Kidney (tissue), 14 donors: ENCODE results near the gene ASB3. TPM values are rescaled to one million over a fixed set of nuclear protein-coding genes. Genes with fewer than 3 reads are reported as not detected.

Source experiments
- DNase-seq, 5 donors: peaks; one replicate each; pipeline ENCODE4 v3.0.0-alpha.2; 2013 to 2020
- FAIRE-seq: peaks from 2 replicates; lab custom pipeline; 2012; peaks lifted over from hg19 to GRCh38; lab: Jason Lieb, UNC
- H3K27ac ChIP-seq, 2 donors: one replicate each; pipeline ENCODE4 v1.7.0; 2013; ENCODE audit warnings: low read depth in 2 of 2, low read length in 2 of 2, inconsistent platforms in 1 of 2
- H3K27me3 ChIP-seq: one replicate; pipeline ENCODE4 v1.7.1; 2013; ENCODE audit warnings: low read length, inconsistent platforms; ENCODE audit not compliant: control insufficient read depth, insufficient read depth
- H3K36me3 ChIP-seq, 3 donors: one replicate each; pipeline versions ENCODE4 v1.7.0 to v1.7.1; 2013; ENCODE audit warnings: low read length in 3 of 3, control low read depth in 1 of 3, inconsistent platforms in 1 of 3; ENCODE audit not compliant: insufficient read depth in 3 of 3, control insufficient read depth in 2 of 3
- H3K4me1 ChIP-seq, 3 donors: one replicate each; pipeline versions ENCODE4 v1.7.0 to v1.7.1; 2013; ENCODE audit warnings: low read length in 3 of 3, inconsistent platforms in 1 of 3, low read depth in 1 of 3; ENCODE audit not compliant: control insufficient read depth in 2 of 3, insufficient read depth in 2 of 3
- H3K4me3 ChIP-seq, 3 donors: one replicate each; pipeline versions ENCODE4 v1.7.0 to v1.8.1; 2013; ENCODE audit warnings: low read length in 3 of 3, control low read depth in 1 of 3, inconsistent platforms in 1 of 3
- H3K9ac ChIP-seq, 3 donors: one replicate each; pipeline versions ENCODE4 v1.7.0 to v1.7.1; 2013; ENCODE audit warnings: low read length in 3 of 3, control low read depth in 1 of 3, inconsistent platforms in 1 of 3
- H3K9me3 ChIP-seq, 3 donors: one replicate each; pipeline versions ENCODE4 v1.7.0 to v1.7.1; 2013; ENCODE audit warnings: low read length in 3 of 3, control low read depth in 1 of 3, inconsistent platforms in 1 of 3; ENCODE audit not compliant: control insufficient read depth in 2 of 3, insufficient read depth in 1 of 3
- CTCF ChIP-seq: IDR thresholded peaks from 3 replicates; pipeline ENCODE4 v1.5.1; 2012; ENCODE audit warnings: mild to moderate bottlenecking, moderate library complexity, borderline replicate concordance; ENCODE audit not compliant: insufficient read depth; ENCODE audit errors: extremely low read depth
- intact Hi-C: fragments of 100-400 bp; cut with DNase I; formaldehyde crosslinking; loops from one replicate; pipeline ENCODE4 v1.11.1; 2022
- polyA plus RNA-seq: library from polyadenylated mRNA; stranded (reverse); fragments of 350-450 nt; fragmentation: Illumina TruSeq; extraction: RNeasy Lipid Tissue Mini Kit (QIAGEN cat#74804); gene quantifications from one replicate; pipeline ENCODE4 v1.2.3, GENCODE V29; 2014; ENCODE audit warnings: low read depth, low replicate concordance; ENCODE audit not compliant: insufficient read depth
- total RNA-seq: library from RNA; stranded (reverse); fragmentation: NEBNext Ultra II Directional; extraction: Animal tissue kit (Norgen Biotek cat#: 25700); gene quantifications from one replicate; pipeline ENCODE4 v1.2.1, GENCODE V29; 2021
- donor health status: control.
- donor health status: control.
- donor health status: control.
- donor health status: control.
- donor health status: control.
- donor health status: DM: yes; HTN: yes; CAD: no.
- donor health status: Normal renal cell carcinoma (clear cell type).

ASB3 gene
- total and polyA plus RNA-seq, 2 donors from 2014 or later = 8.0 to 20.1 TPM

GRCh38 chr2:53820048-53820447 is 33.3 kb upstream of the ASB3 start:
- no peaks in the 10 kb centered on the region for H3K27me3 ChIP-seq
- intact Hi-C loops = no loop called here
- no peaks in the 10 kb centered on the region for H3K4me1 ChIP-seq
- FAIRE-seq = no peak
- peaks cover 0 to 24% (median 5%) of the 10 kb centered on the region in 3 donors for H3K36me3 ChIP-seq
- TF ChIP-seq CTCF = no peak
- H3K27ac ChIP-seq = no peak overlapping the region
- H3K9ac ChIP-seq = no peak overlapping the region
- H3K9me3 ChIP-seq = no peaks in the 10 kb centered on the region
- no peak for DNase-seq
- no peak overlapping the region for H3K4me3 ChIP-seq

GRCh38 chr2:53819634-53820033 is 32.9 kb upstream of the ASB3 start:
- no peak for TF ChIP-seq CTCF
- Histone ChIP-seq H3K36me3 (peaks cover 0 to 24% (median 5%) of the 10 kb centered on the region in 3 donors), H3K27me3 (no peaks in the 10 kb centered on the region), H3K9me3 (no peaks in the 10 kb centered on the region), H3K4me3 (no peak overlapping the region), H3K4me1 (no peaks in the 10 kb centered on the region), H3K27ac (no peak overlapping the region), H3K9ac (no peak overlapping the region)
- intact Hi-C loops = no loop called here
- FAIRE-seq = no peak
- DNase-seq = no peak

GRCh38 chr2:53818854-53819435 is 32.2 kb upstream of the ASB3 start:
- TF ChIP-seq CTCF = no peak
- Histone ChIP-seq H3K27ac (no peak overlapping the region), H3K27me3 (no peaks in the 10 kb centered on the region), H3K36me3 (peaks cover 0 to 24% (median 5%) of the 10 kb centered on the region in 3 donors), H3K9ac (no peak overlapping the region), H3K9me3 (no peaks in the 10 kb centered on the region), H3K4me1 (no peaks in the 10 kb centered on the region), H3K4me3 (no peak overlapping the region)
- intact Hi-C loops = no loop called here
- DNase-seq (no peak), FAIRE-seq (no peak)

GRCh38 chr2:53813151-53813550 is 26.4 kb upstream of the ASB3 start:
- no peak for TF ChIP-seq CTCF
- H3K36me3 ChIP-seq = peaks cover 2 to 34% (median 34%) of the 10 kb centered on the region in 3 donors
- H3K4me1 ChIP-seq = no peaks in the 10 kb centered on the region
- DNase-seq (no peak), FAIRE-seq (no peak)
- H3K9me3 ChIP-seq = no peaks in the 10 kb centered on the region
- H3K4me3 ChIP-seq = no peak overlapping the region
- H3K27me3 ChIP-seq = no peaks in the 10 kb centered on the region
- no peak overlapping the region for H3K9ac ChIP-seq
- H3K27ac ChIP-seq = no peak overlapping the region
- intact Hi-C loops = no loop called here
